Loucy (cell line): Measurements from ENCODE around the gene DNM2.

ENCODE experiments used
- CTCF ChIP-seq: fragments of 200-600 bp; sonication (generic); conservative IDR thresholded peaks from 2 replicates; pipeline ENCODE4 v1.5.1; 2014; ENCODE audit warnings: mild to moderate bottlenecking, antibody characterized with exemption, low read length
- EZH2phosphoT487 ChIP-seq: fragments of 200-600 bp; IDR thresholded peaks from 2 replicates; pipeline ENCODE4 v1.6.1; 2018; ENCODE audit warnings: antibody characterized with exemption, mild to moderate bottlenecking, moderate library complexity, borderline replicate concordance

GRCh38 chr19:10760273-10760944 is 42.5 kb downstream of the DNM2 start:
- TF ChIP-seq CTCF, result no peak
- TF ChIP-seq EZH2phosphoT487, result no peak
